Measurements from ENCODE around the gene AFAP1L1.

The AFAP1L1 gene

DNA sequence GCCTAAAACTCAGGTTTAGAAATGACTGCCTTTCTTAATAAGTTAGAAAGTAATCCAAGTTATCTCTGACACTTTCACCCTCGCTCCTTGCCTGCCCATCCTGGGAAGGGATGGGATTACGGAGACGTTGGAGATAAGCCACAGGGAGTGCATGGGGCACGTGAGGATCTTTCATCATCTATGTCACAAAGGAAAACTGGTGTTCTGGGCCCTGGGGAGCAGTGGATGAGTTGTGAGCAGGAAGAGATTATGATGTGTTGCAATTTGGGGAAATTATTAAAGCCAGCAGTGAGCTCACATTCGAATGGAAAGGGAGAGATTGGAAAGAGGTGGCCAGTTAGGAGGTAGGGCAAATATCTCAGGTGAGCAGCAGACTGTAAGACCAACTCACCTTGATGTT is 12.8 kb downstream of the AFAP1L1 start:
- DNase-seq (ENCODE audit: low read depth in 2 of 2): peak; percentile 19 to 27

DNA sequence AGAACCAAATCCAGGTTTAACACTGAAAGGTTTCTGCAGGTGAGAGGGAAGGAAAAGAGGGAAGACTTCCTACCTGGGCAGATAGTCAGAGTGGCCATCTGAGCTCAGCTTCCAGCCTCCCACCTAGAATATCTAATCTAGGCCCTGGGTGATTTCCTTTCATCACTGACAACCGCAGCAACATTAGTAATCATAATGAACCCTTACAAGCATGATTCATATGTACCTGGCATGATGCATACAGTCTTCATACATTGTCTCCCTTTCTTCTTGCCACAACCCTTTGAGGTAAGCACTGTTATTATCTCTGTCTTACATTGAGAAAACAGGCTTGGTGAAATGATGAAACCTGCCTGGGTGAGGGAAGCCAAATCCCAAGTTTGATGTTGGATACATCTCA is 13.5 kb downstream of the AFAP1L1 start:
- no peak for DNase-seq (ENCODE audit: low read depth in 2 of 2)

DNA sequence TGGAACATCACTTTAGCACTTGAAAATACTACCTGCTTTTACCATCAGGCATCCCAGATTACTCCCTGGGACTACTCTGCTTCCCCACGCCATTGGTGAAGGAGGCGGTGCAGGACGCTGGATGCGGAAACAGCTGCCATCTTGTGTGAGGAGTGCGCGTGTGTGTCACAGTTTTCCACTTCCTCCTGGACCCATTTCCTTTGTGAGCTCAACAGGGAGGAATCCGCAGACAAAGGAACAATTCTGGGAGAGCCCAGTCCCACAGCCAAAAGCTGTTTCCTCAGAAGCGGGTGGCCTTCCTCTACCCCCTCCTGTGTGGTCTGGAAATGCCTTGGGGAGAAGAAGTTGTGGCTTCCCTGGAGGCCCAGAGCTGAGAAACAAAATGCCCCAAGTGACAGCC is 16.8 kb downstream of the AFAP1L1 start:
- no peak for DNase-seq (ENCODE audit: low read depth in 2 of 2)

DNA sequence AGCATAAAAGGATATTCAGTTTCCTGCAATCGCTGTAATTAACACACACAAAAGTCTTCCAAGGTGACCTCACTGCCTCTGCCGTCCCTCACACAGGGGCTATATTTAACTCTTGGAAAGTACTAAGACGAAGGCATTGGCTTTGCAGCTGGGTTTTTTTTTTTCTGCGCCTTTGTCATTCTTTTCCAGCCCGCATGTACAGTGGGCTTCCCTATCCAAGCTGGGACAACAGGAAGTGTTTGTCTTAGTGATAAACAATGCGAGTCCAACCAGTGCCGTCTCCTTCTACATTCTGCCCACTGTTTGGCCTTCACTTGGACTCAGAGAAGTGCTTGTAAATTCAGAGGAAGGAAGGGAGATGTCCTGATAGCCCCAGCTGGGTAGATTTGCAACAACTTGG is 17.6 kb downstream of the AFAP1L1 start:
- no peak for DNase-seq (ENCODE audit: low read depth in 2 of 2)

DNA sequence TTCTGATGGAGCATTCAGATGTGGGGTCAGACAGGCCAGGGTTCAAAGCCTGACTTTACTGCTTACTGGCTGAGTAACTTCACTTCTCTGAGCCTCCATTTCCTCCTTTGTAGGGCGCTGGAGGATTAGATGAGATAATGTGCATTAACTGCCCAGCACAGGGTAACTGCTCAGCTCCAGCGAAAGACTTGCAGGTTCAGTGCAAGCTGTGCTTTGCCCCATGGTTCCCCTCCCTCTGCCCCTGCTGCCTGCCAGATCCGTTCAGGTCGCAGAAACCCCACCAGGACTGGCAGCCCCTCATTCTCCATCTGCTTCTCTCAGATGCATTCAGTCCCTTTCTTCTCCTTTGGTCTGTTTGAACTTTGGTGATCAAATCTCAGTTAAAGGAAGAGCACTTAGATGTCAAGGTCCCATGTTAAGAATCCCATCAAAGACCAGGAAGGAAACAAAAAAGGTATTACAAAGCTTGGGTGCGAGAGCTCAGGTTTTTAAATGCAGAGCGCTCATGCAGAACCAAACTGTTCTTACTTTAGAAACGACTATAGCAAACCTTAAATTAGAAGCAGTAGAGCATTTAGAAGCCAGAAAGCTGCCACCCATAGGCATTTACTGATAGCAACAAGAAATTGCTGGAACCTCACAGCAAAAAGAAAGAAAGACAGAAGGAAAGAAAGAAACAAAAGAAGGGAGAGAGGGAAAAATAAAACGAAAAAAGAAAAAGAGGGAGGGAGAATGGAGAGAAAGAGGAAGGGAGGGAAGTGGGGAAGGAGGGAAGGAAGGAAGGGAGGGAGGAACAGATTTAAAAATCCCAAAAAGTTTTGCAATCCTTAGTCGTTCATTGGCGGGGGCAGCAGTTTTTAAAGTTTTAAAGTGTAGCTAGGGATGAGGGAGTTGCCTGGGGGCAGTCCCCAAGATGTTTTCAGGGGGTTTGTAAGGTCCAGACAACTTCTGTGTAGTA is 23.5 kb downstream of the AFAP1L1 start:
- DNase-seq (ENCODE audit: low read depth in 2 of 2): no peak

DNA sequence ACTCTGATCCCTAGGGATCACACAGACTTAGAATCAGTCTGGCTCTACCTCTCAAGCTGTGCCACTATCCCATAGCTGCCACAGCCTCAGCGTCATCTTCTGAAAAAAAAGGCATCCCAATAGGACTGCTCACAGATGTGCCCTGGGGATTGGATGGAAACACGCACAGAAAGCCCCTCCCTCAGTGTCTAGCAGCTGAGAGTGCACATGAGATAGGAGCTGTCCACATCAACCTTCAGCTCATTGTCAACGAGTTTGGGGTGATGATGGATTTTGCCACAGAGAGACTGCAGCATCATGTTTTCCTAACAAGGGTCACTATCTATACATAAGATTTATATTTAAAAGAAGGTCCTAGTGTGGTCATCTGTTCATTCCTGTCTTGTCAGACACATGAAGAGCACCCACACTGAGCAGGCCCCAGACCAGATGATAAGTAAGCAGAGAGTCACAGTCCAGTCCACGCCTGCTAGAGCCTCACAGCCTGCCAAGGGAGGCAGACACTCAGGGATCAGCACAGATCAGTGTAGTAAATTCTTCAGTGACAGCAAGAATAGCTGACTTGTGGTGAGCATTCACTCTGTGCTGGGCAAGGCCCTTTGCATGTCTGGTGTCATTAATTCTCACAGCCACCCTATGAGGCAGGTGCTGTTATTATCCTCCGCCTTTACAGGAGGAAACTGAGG is 25.8 kb downstream of the AFAP1L1 start:
- no peak for DNase-seq (ENCODE audit: low read depth in 2 of 2)

DNA sequence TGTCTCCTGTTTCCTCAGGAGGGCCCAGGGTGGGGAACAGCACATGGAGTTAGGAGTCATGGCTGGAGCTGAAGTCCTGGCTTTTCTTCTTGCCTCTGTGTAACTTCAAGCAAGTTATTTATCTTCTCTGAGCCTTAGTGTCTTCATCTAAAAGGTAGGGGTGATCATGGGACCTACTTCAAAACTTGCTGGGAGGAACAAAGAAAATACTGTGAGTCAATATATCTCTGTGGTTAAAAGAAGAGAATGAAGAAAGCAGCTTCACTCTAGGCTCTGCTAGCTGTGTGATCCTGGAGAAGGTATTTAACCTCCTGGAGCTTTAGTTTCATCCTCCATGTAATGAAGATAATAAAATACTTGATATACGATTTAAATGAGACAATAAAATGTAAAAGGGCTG is 26.5 kb downstream of the AFAP1L1 start:
- no peak for DNase-seq (ENCODE audit: low read depth in 2 of 2)

DNA sequence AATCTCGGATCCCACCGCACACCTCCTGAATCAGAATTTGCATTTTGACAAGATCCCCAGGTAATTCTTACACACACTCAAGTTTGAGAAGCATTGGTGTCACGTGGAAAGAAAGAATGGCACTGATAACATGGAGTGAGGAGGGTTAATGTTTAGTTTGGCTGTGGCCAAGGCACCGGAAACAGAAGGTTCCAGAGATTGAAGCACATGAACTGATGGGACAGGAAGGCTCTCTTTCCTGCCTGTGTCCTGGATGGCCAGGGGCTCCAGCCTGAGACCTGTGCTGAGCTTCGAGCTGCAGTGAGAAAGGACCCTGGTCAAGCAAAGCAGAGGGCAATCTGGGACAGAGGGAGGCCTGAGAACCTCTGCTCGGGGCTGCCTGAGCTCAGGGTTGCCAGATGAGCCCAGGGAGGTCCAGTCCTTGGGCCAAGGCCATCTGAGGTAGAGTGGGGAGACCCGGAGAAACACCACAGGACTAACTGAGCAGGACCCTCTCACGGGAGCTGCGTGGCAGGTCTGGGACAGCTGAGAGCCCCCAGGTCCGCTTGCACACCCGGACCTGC is 27.3 kb downstream of the AFAP1L1 start:
- no peak for DNase-seq (ENCODE audit: low read depth in 2 of 2)

DNA sequence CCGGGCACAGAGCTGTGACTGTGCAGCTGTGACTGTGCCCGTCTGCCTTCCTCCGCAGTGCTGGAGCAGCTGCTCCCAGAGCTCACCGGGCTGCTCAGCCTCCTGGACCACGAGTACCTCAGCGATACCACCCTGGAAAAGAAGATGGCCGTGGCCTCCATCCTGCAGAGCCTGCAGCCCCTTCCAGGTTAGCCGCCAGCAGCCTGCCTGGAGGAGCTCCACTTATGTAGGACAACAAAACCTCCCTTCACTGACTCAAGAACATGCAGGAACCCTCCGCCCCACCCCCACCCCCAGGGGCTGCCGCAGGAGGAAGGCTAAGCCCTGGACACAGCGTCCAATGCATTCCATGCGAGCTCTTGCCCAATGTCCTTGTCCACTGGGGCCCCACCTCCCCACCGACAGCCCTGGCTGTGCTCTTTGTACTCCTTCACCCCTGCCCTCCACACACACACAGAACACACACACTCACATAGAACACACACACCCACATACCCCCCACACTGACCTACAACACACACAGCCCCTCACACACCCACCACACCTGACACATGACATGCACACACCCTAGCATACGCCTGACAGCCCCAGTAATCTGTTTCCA is 27.9 kb downstream of the AFAP1L1 start:
- DNase-seq (ENCODE audit: low read depth in 2 of 2): no peak

DNA sequence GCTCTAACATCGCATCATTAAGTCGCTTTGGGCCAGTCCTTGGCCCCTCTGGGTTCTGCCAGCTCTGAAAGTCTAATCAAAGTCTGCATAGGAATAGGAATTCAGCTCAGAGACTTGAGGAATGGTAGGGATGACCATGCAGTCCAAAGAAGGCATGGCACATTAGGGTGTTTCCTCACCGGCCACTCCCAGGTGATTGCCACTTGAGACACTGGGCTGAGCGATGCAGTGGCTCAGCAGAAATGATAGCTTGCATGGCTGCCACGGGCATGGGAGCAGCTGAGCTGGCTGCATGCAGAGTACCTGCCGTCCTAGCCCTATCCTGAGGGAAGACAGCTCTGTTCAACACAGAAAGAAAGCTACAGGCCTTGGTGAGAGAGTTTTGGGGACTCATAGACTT is 28.8 kb downstream of the AFAP1L1 start:
- no peak for DNase-seq (ENCODE audit: low read depth in 2 of 2)

DNA sequence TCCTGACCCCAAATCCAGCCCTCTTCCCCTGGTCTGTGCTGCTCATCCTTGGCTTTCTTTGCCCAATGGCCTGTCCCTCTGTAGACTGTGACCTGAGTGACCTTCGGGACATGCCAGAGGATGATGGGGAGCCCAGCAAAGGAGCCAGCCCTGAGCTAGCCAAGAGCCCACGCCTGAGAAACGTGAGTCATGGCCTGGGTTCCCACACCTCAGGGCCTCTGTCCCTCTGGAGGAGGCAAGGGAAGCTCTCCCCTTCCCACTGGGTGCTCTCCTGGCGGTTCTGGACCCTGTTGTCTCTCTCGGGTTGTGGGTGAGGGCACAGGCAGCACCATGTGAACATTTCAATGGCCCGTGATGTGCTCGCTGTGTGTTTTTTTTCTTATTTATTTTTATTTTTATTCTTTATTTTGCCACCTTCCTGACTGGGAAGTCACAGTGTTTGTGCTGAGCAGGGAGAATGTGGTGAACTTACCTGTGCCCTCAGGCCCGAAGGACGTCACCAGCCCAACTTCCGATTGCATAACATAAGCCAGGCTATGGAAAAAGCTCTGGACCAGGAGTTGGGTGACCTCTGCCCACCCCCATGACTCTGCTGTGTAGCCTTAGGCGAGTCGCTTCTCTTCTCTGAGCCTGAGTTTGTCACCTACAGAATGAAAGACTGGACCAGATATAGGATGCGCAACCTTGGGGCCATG is 29.5 kb downstream of the AFAP1L1 start:
- no peak for DNase-seq (ENCODE audit: low read depth in 2 of 2)

DNA sequence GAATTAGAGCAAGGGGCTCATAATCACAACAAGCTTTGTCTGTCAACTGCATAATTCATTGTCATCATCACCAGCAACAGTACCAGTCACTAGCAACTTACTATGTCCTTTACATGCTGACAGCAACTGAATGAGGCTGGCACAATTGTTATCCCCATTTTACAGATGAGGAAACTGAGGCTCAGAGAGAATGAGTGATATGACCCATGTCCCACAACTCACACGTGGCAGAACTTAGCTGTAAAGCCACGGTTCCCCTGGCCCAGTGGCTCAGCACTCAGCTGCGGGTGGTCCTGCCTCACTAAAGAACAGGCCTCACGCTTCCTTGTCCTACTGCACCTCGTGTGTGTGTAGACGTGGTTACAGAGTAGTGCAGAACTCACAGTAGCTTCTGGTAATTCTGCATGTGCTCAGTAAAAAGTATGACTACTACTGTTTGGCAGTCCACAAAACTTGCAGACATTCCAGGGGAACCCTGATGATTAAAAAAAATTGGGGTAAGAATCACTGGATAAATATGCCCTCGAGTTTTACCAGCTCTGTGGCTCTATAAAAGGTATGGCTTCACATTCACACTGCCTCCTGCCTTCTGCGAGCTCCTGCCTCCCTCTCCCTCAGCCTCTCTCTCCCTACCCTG is 30.2 kb downstream of the AFAP1L1 start:
- peak in 1 of 2 experiments; percentile 25 for DNase-seq (ENCODE audit: low read depth in 2 of 2)

DNA sequence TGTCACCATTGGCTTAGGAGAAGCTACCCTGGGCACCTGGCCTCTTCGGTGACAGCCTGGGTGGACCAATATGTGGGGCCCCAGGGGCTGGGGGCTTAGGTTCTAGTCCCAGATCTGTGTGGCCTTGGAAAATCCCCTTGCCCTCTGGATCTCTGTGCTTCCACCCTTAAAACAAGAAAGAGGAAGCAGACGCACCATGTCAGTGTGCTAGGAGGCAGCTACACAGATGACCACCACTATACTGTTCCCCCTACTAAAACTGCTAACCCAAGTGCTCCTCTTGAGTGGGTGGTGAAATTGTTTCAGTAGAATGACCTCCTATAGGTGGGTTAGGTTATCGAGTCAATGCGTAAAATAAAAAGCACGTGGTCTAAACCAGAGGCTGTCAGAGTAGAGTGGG is 31.0 kb downstream of the AFAP1L1 start:
- DNase-seq (ENCODE audit: low read depth in 2 of 2): no peak

DNA sequence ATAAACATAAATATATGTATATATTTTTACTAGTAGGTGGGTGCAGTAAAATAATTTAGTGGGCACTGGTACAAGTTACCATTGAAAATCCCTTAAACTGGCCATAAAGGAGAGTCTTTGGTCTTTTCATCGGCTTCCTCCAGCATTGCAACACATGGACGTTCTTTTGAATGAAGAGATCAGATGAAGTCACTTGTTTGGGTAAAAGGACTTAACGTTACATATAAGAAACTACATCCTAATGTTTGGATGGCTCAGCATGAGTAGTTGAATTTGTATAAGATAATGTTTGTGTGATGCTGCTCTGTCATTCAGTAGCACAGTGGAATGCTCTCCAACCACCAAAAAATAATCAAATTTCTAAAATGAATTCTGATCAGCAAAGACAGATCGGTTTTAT is 31.6 kb downstream of the AFAP1L1 start:
- DNase-seq (ENCODE audit: low read depth in 2 of 2): no peak

DNA sequence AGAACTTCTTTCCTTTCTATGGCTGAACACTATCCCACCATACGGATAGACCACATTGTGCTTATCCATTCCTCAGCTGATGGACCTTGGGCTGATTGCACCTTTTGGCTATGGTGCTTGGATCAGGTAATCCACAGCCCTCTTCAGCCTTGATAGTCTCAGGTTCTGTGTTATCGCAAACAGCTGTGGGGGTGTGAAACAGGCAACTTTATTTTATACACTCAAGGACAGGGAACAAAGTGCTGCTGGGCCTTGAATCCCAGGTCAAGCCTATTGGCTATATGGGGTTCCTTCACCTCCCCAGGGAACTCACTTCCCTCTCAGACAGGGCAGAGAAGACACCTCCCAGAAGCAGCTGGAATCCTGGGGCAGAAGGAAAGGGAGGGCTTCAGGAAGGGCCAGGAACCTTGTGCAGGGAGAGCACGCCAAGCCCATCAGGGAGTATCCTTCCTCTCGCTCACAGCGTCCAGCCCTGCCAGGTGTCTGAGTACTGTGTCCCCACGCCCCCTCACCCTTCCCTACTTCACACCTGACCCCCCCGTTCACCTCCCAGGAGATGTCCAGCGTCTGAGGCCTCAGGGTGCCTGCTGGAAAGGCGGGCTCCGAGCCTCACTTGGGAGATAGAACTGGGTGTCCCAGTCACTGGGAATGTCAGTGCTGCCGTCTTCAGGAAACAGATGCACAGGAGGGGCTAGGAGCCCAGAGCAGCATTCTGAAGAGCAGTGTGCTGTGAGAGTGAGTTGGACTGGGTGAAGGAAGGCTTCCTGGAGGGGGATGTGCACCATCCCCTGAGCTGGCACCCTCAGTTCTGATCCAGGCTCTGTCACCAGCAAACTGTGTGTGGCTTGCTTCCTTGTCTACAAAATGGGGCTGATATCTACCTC is 32.8 kb downstream of the AFAP1L1 start:
- no peak for DNase-seq (ENCODE audit: low read depth in 2 of 2)

DNA sequence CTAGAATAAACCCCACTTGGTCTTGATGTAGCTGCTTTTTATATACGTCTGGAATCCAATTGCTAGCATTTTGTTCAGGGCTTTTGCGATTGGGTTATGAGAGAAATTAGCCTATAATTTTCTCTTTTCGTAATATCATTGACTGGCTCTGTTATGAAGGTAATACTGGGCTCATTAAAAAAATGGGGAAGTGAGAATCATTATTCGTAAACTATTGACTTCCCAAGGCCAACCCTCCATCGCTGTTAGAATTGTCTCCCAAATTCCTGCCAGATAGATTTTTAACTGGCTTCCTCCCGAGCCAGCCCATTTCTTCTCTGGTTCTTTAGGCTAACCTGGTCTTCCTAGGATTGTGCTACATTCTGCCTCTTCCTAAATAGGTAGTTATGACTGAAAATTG is 37.7 kb downstream of the AFAP1L1 start:
- DNase-seq (ENCODE audit: low read depth in 2 of 2): no peak

DNA sequence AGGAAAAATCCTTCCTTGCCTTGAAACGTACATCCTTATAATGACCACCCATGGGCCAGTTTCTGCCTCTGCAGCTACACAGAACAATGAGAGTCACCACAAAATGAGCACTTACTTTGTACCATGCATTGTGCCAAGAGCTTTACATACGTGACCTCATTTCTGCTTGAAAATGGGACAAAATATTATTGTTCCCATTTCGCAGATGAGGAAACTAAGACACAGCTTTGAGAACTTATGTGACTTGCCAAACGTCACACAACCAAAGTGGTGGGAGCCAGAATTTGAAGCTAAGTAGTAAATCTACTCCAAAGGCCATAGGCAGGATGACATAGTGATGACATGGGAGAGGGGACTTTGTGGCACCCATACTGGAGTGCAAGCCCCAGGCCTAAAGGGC is 38.8 kb downstream of the AFAP1L1 start:
- no peak for DNase-seq (ENCODE audit: low read depth in 2 of 2)

DNA sequence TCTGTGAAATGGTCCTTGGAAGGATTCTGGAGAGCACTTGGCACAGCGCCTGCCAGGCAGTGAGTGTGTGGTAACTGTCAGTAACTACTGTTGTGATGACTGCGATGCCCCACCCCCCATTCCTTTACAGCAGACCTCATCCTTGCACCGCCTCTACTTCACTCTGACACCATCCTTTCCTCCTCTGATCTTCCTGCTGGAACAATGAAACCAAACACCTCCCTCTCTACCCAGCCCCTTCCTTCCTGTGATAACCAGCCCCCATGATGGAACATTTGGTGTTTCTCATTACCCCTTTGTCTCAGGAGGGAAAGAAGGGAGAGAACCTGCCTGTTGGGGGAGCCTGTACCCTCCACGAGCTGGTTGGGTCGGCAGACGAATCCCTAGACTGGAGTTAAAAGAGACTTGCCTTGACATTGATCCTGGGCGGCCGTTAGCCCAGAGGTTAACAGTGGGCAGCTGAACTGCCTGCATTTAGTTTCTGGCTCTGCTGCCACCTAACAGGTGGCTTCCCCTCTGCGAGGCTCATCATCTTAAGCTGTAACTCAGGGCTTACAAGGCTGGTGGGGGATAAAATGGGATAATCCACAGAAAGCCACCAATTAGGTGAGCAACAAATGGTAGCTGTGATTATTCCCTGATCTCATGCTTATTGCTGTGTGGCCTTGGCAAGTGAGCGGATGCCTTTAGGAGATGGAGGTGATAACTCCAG is 39.4 kb downstream of the AFAP1L1 start:
- peak; percentile 45 to 48 for DNase-seq (ENCODE audit: low read depth in 2 of 2)

DNA sequence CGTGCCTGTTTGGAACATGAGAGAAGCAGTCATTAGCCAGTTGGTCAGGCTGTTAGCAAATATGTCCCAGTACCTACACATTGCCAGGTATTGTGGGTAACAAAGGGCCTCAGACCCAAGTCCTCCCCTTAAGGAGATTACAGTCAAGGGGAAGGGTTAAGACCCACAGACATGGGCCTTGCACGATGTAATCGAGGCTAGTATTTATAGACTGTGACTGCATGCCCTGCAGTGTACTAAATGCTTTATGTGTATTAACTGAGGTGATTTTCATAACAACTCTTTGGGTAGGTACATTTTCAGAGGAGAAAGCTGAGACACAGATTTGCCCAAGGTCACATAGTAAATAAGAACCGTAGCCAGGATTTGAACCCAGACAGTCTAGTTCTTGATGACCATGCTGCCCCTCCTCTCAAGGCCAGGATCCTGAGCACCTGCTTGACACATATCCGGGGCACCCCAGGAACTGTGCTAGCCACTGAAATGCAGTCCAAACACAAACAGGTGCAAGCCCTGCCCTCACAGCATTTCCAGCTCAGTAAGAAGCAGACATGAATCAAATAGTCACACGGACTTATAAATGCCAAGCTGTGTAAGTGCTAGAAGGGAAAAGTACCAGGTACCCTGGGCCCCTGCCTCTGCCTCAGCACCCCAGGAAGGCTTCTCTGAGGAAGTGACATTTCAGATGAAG is 41.6 kb downstream of the AFAP1L1 start:
- DNase-seq (ENCODE audit: low read depth in 2 of 2): no peak

All from fibroblast of skin of left quadriceps (primary cell).